Measurements from ENCODE around the gene ZNF444.

Gene ZNF444

GRCh38 chr19:56107626-56108351 lies 33.3 kb upstream of the ZNF444 start:
- no peak for DNase-seq

- no peak for DNase-seq
Observed at GRCh38 chr19:56108447-56109195, 32.5 kb upstream of the ZNF444 start.

- no peak for DNase-seq
Observed at GRCh38 chr19:56109226-56109625, 31.9 kb upstream of the ZNF444 start.

GRCh38 chr19:56110515-56111448 lies 30.3 kb upstream of the ZNF444 start:
- peak; percentile 79 for DNase-seq

GRCh38 chr19:56111601-56112312 lies 29.3 kb upstream of the ZNF444 start:
- no peak for DNase-seq

GRCh38 chr19:56112313-56112709 lies 28.8 kb upstream of the ZNF444 start:
- no peak for DNase-seq

- DNase-seq = no peak
Observed at GRCh38 chr19:56113074-56113632, 27.9 kb upstream of the ZNF444 start.

GRCh38 chr19:56114051-56114777 lies 26.9 kb upstream of the ZNF444 start:
- peak; percentile 45 for DNase-seq

GRCh38 chr19:56114778-56115110 lies 26.3 kb upstream of the ZNF444 start:
- DNase-seq = no peak

- peak; percentile 45 for DNase-seq
Observed at GRCh38 chr19:56115490-56115889, 25.6 kb upstream of the ZNF444 start.

GRCh38 chr19:56116606-56117005 lies 24.5 kb upstream of the ZNF444 start:
- no peak for DNase-seq

GRCh38 chr19:56117376-56117884 lies 23.7 kb upstream of the ZNF444 start:
- peak; percentile 46 for DNase-seq

- DNase-seq = peak; percentile 42
Observed at GRCh38 chr19:56117889-56118288, 23.2 kb upstream of the ZNF444 start.

GRCh38 chr19:56118666-56119581 lies 22.2 kb upstream of the ZNF444 start:
- DNase-seq = peak; percentile 42

- peak; percentile 76 for DNase-seq
Observed at GRCh38 chr19:56119582-56119978, 21.5 kb upstream of the ZNF444 start.

- DNase-seq = no peak
Observed at GRCh38 chr19:56120002-56120370, 21.1 kb upstream of the ZNF444 start.

GRCh38 chr19:56120371-56121179 lies 20.5 kb upstream of the ZNF444 start:
- peak; percentile 90 for DNase-seq

- DNase-seq = peak; percentile 99
Observed at GRCh38 chr19:56121180-56122167, 19.6 kb upstream of the ZNF444 start, which contains the start of gene ZNF787. ZNF787 (minus strand) TSS chr19:56121295; CDS start chr19:56103217, 18,078 bp downstream.

All from islet precursor cell (in vitro differentiated cells).